Type B pancreatic cell (in vitro differentiated cells): ENCODE measurements around the gene CABP2. TPM values are rescaled to one million over a fixed set of nuclear protein-coding genes. Genes with fewer than 3 reads are reported as not detected.

ENCODE experiments used
- DNase-seq: peaks from one replicate; pipeline ENCODE4 v3.0.0; 2021; ENCODE audit warnings: mixed read lengths; ENCODE audit not compliant: unreplicated experiment; ENCODE audit errors: extremely low spot score
- H3K27ac Mint-ChIP-seq: 2 replicates; pipeline ENCODE4 v1.8.0; 2021; ENCODE audit warnings: mild to moderate bottlenecking, mixed read lengths
- H3K27me3 Mint-ChIP-seq: 2 replicates; pipeline ENCODE4 v1.8.0; 2021; ENCODE audit warnings: mixed read lengths
- H3K36me3 Mint-ChIP-seq: 2 replicates; pipeline ENCODE4 v1.8.0; 2021; ENCODE audit warnings: mixed read lengths
- H3K4me1 Mint-ChIP-seq: one replicate; pipeline ENCODE4 v1.8.0; 2021; ENCODE audit warnings: mixed read lengths; ENCODE audit not compliant: unreplicated experiment
- H3K4me3 Mint-ChIP-seq: 2 replicates; pipeline ENCODE4 v1.8.0; 2021; ENCODE audit warnings: mild to moderate bottlenecking, mixed read lengths
- H3K9me3 Mint-ChIP-seq: 2 replicates; pipeline ENCODE4 v1.8.0; 2021; ENCODE audit warnings: mixed read lengths
- total RNA-seq: library from RNA; stranded (reverse); gene quantifications from 2 replicates; pipeline ENCODE4 v1.2.1, GENCODE V29; 2021; ENCODE audit warnings: low replicate concordance
- TF ChIP-seq, protein P1 (sequence below): fragments of 200-600 bp; sonication (generic); conservative IDR thresholded peaks from 2 replicates; pipeline ENCODE4 v1.5.0; 2021; ENCODE audit warnings: antibody characterized with exemption, mild to moderate bottlenecking

The CABP2 gene
- total RNA-seq, 1 donor from 2014 or later: not detected

DNA sequence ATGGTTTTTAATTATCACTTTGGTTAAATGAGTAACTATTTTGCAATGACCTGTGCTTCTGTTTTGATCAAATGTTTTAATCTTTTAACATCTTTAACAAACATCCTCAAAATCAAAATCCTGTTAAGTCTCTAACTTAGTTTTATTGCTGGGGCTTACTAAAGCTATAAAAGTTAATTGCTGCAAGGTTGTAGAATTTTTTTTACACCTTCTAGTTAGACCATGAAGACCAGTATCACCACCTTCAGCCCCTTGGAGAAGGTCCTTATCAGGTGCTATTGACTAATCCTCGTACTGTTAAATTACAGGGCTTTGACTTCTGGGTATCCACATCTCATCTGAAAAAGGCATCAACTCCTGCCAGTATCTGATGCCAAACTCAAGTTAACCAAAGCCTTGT, 12.3 kb upstream of the CABP2 start:
- Mint-ChIP-seq H3K27ac (no peak overlapping the region), H3K9me3 (no peaks in the 10 kb centered on the region), H3K4me1 (no peaks in the 10 kb centered on the region), H3K36me3 (no peaks in the 10 kb centered on the region), H3K4me3 (no peak overlapping the region), H3K27me3 (no peaks in the 10 kb centered on the region)
- DNase-seq: no peak
- TF ChIP-seq, protein P1, sequence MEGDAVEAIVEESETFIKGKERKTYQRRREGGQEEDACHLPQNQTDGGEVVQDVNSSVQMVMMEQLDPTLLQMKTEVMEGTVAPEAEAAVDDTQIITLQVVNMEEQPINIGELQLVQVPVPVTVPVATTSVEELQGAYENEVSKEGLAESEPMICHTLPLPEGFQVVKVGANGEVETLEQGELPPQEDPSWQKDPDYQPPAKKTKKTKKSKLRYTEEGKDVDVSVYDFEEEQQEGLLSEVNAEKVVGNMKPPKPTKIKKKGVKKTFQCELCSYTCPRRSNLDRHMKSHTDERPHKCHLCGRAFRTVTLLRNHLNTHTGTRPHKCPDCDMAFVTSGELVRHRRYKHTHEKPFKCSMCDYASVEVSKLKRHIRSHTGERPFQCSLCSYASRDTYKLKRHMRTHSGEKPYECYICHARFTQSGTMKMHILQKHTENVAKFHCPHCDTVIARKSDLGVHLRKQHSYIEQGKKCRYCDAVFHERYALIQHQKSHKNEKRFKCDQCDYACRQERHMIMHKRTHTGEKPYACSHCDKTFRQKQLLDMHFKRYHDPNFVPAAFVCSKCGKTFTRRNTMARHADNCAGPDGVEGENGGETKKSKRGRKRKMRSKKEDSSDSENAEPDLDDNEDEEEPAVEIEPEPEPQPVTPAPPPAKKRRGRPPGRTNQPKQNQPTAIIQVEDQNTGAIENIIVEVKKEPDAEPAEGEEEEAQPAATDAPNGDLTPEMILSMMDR: no peak

DNA sequence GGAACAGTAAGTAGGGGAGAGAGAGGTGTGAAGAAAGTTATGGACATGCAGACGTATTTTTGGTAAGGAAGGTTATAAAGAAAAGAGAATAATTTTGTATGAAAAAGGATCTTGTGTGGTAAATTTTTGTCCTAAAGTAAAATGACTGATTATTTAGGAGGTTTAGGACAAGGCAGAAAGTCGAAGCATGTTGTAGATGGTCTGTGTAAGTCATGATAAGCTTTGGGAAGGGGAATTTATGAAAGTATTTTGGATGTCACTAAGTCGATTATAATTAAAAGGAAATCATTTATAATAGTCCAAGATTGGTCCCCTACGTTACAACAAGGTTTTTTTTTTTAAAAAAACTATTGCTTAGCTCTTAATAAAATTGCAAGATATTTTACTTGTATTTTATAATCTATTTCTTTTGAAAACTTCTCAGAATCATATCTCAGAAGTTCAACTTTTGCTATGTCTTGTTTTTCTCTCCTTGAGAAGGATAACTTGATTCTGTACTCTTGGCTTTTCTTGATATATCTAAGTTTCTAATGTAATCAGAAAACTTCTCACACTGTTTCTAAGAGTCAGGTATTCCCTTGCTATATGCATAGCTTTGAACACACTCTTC, 10.9 kb upstream of the CABP2 start:
- Mint-ChIP-seq H3K4me1 (no peaks in the 10 kb centered on the region), H3K9me3 (no peaks in the 10 kb centered on the region), H3K4me3 (no peak overlapping the region), H3K27ac (no peak overlapping the region), H3K36me3 (no peaks in the 10 kb centered on the region), H3K27me3 (peaks cover 4% of the 10 kb centered on the region)
- TF ChIP-seq, protein P1: no peak
- DNase-seq: no peak

DNA sequence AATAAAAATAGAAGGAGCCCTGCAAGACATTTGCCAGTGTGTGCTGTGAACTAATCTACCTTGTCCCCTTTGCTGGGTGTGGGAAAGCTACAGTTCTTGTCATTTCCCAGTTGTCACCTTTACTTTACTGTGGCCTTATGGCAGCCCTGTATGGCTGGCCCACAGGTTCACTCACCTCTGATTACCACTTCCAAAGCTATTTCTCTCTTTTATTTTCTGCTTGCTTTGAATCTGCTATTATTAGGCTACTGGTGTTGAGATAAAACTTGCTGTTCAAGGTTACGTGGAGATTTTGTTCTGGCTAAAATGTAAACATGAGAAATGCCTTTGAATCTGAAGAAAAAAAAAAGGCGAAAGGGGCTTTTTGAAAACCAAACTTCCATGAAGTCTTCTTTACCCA, 9.6 kb upstream of the CABP2 start:
- no peaks in the 10 kb centered on the region for H3K36me3 Mint-ChIP-seq
- peaks cover 7% of the 10 kb centered on the region for H3K27me3 Mint-ChIP-seq
- no peak overlapping the region for H3K4me3 Mint-ChIP-seq
- DNase-seq: no peak
- TF ChIP-seq, protein P1: no peak
- no peaks in the 10 kb centered on the region for H3K4me1 Mint-ChIP-seq
- H3K9me3 Mint-ChIP-seq: no peaks in the 10 kb centered on the region
- no peak overlapping the region for H3K27ac Mint-ChIP-seq

- Mint-ChIP-seq H3K27me3 (peaks cover 16% of the 10 kb centered on the region), H3K4me3 (no peak overlapping the region), H3K27ac (no peak overlapping the region), H3K9me3 (peaks cover 6% of the 10 kb centered on the region), H3K36me3 (no peaks in the 10 kb centered on the region), H3K4me1 (no peaks in the 10 kb centered on the region)
- TF ChIP-seq, protein P1: no peak
- DNase-seq: no peak
Observed at GRCh38 chr11:67530282-67530592, 7.0 kb upstream of the CABP2 start.

GRCh38 chr11:67528376-67528775, 5.1 kb upstream of the CABP2 start:
- DNase-seq: no peak
- TF ChIP-seq, protein P1: no peak
- H3K4me3 Mint-ChIP-seq: no peak overlapping the region
- peaks cover 6% of the 10 kb centered on the region for H3K9me3 Mint-ChIP-seq
- no peaks in the 10 kb centered on the region for H3K36me3 Mint-ChIP-seq
- no peaks in the 10 kb centered on the region for H3K4me1 Mint-ChIP-seq
- H3K27ac Mint-ChIP-seq: no peak overlapping the region
- peaks cover 19% of the 10 kb centered on the region for H3K27me3 Mint-ChIP-seq
